Stomach (tissue), 4 donors: ENCODE results near the gene GALM.

Source experiments
- CTCF ChIP-seq, 7 experiments: fragments of 450-650 bp in 4 of 7; fragments of 200-600 bp in 3 of 7; sonication (generic) in 3 of 7; IDR thresholded peaks; one replicate each; pipeline ENCODE4 v1.5.1; 2016 to 2019; ENCODE audit warnings: antibody characterized with exemption in 7 of 7, control low read depth in 2 of 7, mild to moderate bottlenecking in 1 of 7
- EP300 ChIP-seq: sonication (generic); formaldehyde crosslinking; IDR thresholded peaks from one replicate; pipeline ENCODE4 v1.6.1; 2017; ENCODE audit warnings: antibody characterized with exemption
- POLR2A ChIP-seq, 4 donors: fragments of 450-650 bp; IDR thresholded peaks; one replicate each; pipeline ENCODE4 v1.6.1; 2016; ENCODE audit warnings: antibody characterized with exemption in 4 of 4, control low read depth in 2 of 4, mild to moderate bottlenecking in 1 of 4, moderate library complexity in 1 of 4
- POLR2AphosphoS5 ChIP-seq, 3 donors: sonication (generic); formaldehyde crosslinking; IDR thresholded peaks; one replicate each; pipeline ENCODE4 v1.6.1; 2016; ENCODE audit warnings: antibody characterized with exemption in 3 of 3

GRCh38 chr2:38668779-38669479, 3.0 kb downstream of the GALM start:
- no peak for TF ChIP-seq CTCF (IDR thresholded peaks at IDR 0.05)
- no peak for TF ChIP-seq POLR2AphosphoS5 (IDR thresholded peaks at IDR 0.05)
- TF ChIP-seq POLR2A (IDR thresholded peaks at IDR 0.05) = no peak
- TF ChIP-seq EP300 = no peak
